OCI-LY1 (cell line): ENCODE measurements around the gene MAP4K4.

Source experiments
- EZH2 ChIP-seq: fragments of 200-600 bp; sonication (generic), shearing (Covaris generic); IDR thresholded peaks from 2 replicates; pipeline ENCODE4 v1.8.0; 2017; ENCODE audit warnings: borderline replicate concordance, mixed run types, mild to moderate bottlenecking, antibody characterized with exemption, low read length, moderate library complexity, mixed read lengths
- TF ChIP-seq, protein P1 (sequence below): fragments of 200-600 bp; sonication (generic), shearing (Covaris generic); IDR thresholded peaks from 2 replicates; pipeline ENCODE4 v1.5.1; 2017; ENCODE audit warnings: mild to moderate bottlenecking, antibody characterized with exemption, low read length, moderate library complexity, mixed read lengths

DNA sequence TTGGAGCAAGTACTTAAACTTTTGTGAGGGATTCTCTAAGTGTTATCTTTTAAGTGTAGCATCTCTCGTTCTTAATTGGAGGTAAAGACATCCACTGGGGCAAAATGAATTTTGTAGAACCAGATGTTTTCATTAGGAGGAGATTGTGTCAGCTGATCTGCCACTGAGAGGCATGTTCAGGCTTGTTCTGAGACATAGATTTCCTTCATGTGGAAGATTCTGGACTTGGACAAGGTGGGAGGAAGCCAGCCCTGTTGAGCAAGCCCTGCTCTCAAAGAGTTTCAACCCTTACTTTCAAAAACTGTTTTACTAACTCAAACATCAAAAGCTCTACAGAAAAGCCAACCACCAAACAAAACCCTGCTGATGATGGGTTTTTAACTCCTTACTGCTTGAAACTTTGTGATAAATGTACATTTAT lies 6.5 kb downstream of the MAP4K4 start:
- TF ChIP-seq, protein P1, sequence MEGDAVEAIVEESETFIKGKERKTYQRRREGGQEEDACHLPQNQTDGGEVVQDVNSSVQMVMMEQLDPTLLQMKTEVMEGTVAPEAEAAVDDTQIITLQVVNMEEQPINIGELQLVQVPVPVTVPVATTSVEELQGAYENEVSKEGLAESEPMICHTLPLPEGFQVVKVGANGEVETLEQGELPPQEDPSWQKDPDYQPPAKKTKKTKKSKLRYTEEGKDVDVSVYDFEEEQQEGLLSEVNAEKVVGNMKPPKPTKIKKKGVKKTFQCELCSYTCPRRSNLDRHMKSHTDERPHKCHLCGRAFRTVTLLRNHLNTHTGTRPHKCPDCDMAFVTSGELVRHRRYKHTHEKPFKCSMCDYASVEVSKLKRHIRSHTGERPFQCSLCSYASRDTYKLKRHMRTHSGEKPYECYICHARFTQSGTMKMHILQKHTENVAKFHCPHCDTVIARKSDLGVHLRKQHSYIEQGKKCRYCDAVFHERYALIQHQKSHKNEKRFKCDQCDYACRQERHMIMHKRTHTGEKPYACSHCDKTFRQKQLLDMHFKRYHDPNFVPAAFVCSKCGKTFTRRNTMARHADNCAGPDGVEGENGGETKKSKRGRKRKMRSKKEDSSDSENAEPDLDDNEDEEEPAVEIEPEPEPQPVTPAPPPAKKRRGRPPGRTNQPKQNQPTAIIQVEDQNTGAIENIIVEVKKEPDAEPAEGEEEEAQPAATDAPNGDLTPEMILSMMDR: no peak
- TF ChIP-seq EZH2: no peak
